ENCODE results near the gene FEZ2. TPM values are rescaled to one million over a fixed set of nuclear protein-coding genes. Genes with fewer than 3 reads are reported as not detected.
"Not testable (repeated sequence)": the region's sequence is repeated elsewhere in the genome, so short reads cannot be mapped to it uniquely, and the experiment has no call there.

Gene FEZ2, protein sequence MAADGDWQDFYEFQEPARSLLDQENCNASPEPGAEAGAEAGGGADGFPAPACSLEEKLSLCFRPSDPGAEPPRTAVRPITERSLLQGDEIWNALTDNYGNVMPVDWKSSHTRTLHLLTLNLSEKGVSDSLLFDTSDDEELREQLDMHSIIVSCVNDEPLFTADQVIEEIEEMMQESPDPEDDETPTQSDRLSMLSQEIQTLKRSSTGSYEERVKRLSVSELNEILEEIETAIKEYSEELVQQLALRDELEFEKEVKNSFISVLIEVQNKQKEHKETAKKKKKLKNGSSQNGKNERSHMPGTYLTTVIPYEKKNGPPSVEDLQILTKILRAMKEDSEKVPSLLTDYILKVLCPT
- 52.8 and 66.7 TPM in 2 replicates for total RNA-seq (2014; rRNA removed; shearing (Covaris generic))

DNA sequence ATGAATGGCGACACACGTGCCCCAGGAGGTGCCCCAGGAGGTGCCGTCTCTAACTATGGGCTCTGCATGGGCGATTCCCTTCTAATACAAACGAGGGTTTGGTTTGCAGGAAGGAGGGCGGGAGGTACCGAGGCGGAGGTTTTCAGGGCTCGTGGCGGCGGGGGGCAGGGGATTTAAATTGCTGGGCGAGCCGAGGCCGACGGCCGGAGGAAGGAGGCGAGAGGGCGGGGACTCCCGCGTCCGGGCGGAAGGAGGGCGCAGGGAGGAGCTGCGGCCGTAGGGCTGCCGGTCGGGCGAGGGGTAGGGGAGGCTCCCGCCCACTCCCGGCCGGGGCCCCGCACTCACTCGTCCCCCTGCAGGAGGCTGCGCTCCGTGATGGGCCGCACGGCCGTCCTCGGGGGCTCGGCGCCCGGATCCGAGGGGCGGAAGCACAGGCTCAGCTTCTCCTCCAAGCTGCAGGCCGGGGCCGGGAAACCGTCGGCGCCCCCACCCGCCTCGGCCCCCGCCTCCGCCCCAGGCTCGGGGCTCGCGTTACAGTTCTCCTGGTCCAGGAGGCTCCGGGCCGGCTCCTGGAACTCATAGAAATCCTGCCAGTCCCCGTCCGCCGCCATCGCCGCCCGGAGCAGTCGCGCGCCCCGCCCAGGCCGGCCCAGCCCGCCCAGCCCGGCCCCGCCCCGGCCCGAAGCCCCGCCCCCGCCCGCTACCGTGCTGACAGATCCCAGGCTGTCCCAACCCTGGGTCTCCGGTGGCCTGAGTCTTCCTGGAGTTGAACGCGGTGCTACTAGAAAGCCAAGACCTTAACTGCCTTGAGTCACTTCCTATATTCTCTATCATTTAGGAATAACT lies at the start of gene FEZ2:
Gene FEZ2 (minus strand): TSS at position 637 of the 846 bp plus-strand sequence. CDS start 26 bp downstream, at position 611.
- in situ Hi-C loops (cut with HindIII; ENCODE audit: low sequenced_read_pairs): no loop called here
- DNase-seq (ENCODE audit: low spot score): peak; percentile 70

DNA sequence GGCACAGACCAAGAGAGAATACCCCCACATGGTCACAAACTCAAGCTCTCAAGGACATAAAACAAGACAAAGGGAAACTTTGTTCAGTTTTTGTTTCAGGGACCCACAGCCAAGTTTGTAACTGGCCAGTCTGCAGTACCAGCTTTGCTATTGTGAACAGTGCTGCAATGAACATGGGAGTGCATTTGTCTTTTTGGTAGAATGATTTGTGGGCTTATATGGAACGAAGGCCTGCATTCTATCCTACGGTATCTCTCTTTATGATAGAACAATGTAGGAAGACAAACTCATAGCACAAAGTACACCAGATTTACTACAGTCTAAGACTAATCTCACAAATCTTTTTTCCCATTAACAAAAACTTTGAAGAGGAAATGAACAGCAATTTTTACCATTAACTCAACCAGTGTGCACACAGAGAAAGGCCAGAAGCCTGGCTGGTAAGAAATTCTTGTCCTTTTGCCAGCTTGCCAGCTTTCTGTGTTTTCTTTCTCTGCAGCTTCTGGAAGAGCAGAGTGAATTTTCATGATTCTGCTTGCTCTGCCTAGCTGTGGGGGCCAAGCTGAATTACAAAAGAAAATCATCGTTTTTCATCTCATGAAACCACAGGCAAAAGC lies 37.1 kb upstream of the FEZ2 start:
- no peak for DNase-seq (ENCODE audit: low spot score)
- in situ Hi-C loops (cut with HindIII; ENCODE audit: low sequenced_read_pairs): no loop called here

DNA sequence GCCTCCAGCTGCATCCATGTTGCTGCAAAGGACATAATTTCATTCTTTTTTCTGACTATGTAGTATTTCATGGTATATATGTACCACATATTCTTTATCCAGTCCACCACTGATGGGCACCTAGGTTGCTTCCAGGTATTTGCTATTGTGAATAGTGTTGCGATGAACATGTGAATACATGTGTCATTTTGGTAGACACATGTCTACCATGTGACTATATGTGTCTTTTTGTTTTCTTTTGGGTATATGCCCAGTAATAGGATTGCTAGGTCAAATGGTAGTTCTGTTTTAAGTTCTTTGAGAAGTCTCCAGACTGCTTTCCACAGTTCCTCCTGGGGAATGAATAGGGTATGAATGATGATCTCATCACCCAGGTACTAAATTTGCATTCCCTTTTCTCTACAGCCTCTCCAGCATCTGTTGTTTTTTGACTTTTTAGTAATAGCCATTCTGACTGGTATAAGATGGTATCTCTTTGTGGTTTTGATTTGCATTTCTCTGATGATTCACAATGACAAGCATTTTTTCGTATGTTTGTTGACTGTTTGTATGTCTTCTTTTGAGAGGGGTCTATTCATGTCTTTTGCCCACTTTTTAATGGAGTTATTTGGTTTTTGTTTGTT lies 35.6 kb upstream of the FEZ2 start:
- in situ Hi-C loops (cut with HindIII; ENCODE audit: low sequenced_read_pairs): no loop called here
- no peak for DNase-seq (ENCODE audit: low spot score)

DNA sequence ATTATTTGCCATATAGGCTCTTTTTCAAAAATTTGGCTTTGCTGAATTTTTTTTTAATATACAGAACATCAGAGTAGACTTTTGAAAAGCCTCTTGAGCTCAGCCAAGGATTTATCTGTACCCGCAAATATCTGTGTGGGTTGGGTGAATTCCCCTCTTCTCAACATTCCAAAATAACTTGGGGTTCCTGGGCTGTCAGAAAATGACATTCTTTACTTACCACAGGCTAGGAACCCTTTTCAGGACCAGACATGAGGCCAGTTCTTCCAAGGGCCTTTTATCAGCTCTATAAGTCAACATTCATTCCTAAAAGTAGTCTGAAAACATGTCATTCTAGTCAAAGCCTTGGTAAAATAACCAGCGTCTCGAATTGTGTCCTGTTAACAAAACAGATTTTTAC lies 28.8 kb upstream of the FEZ2 start:
- DNase-seq (ENCODE audit: low spot score): no peak
- in situ Hi-C loops (cut with HindIII; ENCODE audit: low sequenced_read_pairs): no loop called here

DNA sequence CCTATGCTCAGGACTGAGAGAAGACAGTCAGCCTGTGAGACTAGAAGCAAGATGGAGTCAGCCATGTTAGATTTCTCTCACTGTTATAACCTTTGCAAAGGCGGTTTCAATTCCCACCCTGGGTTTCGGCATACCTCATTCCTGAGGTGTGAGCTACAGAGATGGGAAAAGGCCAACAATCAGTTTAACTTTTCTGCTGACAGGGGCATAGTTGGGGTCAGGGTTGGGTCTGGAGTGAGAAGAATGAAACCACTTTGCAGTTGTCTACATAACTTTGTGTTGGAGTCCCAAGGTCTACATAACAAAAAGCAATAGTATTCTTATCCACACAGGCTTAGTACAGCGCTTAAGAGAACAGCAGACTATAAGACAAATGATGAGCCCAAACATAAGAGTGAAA lies 28.1 kb upstream of the FEZ2 start:
- in situ Hi-C loops (cut with HindIII; ENCODE audit: low sequenced_read_pairs): no loop called here

DNA sequence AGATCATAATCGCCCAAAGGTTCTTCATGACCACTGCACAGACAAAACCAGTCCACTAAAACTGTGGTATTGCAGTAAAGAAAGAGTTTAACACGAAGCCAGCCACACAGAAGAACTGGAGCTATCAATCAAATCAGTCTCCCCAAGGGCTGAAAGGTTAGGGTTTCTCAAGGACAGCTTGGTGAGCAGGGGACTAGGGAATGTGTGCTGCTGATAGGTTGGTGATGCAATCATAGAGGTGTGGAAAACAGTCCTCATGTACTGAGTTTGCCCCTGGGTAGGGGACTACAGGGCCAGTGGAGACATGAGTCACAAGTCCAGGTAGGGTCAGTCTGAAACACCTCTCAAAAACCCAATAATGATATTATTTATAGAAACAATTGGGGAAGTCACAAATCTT lies 27.3 kb upstream of the FEZ2 start:
- in situ Hi-C loops (cut with HindIII; ENCODE audit: low sequenced_read_pairs): no loop called here

More for the DNA sequence above, 28.1 kb upstream of the FEZ2 start:
- no peak for DNase-seq (ENCODE audit: low spot score)

DNA sequence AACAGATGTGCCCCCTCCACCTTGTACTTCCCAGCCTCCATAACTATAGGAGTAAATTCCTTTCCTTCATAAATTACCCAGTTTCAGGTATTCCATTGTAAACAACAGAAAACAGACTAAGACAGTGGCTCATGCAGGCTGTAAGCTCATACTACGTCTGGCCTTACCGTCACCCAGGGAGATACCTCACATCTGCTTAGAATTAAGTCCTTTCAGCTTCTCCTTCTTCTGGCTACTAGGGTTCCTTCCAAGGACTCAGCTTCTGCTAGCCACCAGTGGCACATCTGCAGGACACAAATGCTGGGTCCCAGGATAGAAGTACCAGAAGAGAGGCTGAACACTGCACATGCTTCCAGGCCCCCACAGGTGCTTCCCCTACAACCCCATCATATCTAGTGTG lies 22.4 kb upstream of the FEZ2 start:
- no peak for DNase-seq (ENCODE audit: low spot score)

More for the DNA sequence above, 27.3 kb upstream of the FEZ2 start:
- no peak for DNase-seq (ENCODE audit: low spot score)

DNA sequence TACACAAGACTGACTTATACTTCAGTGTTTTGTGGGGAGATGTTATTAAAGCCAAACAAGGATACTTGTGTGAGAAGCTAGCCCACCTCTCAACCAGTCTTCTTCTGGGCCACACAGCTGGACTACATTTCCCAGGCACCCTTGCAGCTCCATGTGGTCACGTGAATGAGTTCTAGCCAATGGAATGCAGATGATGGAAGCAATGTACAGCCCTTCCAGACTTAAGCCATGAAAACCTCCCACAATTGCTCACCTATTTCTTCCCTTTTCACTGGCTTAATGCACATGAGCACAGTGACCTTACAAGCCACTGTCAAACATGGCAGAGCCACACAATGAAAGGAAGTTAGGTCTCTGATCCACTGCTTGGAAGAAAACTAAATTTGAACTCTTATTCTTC lies 20.4 kb upstream of the FEZ2 start:
- peak; percentile 62 for DNase-seq (ENCODE audit: low spot score)
- in situ Hi-C loops (cut with HindIII; ENCODE audit: low sequenced_read_pairs): no loop called here

More for the DNA sequence above, 22.4 kb upstream of the FEZ2 start:
- in situ Hi-C loops (cut with HindIII; ENCODE audit: low sequenced_read_pairs): no loop called here

DNA sequence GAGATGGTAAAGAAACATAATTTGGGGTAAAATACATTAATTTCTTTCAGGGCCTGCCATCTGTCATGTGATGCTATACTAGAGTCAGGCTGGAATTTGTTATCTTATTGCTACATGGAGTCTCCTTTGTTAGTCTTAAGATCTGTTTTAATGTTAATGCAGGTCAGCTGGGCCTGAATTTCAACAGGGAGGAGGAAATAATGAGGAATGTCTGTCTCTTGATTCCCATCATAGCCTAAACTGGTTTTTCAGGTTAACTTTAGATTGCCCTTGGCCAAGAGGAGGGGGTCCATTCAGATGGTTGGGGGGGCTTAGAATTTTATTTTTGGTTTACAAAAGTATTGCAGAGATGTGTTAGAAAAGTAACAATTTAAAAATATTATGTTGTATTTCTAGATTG lies 19.0 kb upstream of the FEZ2 start:
- no peak for DNase-seq (ENCODE audit: low spot score)
- in situ Hi-C loops (cut with HindIII; ENCODE audit: low sequenced_read_pairs): no loop called here

DNA sequence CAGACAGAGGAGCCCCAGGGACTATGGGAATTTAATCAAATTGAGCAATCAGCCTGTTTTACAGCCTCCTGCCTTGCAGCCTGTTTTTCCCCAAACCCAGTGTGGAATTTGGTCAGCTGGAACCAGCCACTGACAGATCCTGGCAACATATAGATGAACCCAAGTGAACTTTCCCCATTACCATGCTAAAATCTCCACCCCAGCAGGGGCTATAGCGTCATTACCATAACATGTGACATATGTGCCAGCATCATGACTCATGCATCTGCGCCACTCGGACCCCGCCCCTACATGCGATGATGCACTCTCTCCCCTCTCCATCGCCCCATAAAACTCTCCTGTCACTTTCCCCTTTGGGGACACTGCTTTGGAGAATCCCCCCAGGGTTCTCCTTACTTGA lies 17.3 kb upstream of the FEZ2 start:
- DNase-seq (ENCODE audit: low spot score): no peak
- in situ Hi-C loops (cut with HindIII; ENCODE audit: low sequenced_read_pairs): no loop called here

DNA sequence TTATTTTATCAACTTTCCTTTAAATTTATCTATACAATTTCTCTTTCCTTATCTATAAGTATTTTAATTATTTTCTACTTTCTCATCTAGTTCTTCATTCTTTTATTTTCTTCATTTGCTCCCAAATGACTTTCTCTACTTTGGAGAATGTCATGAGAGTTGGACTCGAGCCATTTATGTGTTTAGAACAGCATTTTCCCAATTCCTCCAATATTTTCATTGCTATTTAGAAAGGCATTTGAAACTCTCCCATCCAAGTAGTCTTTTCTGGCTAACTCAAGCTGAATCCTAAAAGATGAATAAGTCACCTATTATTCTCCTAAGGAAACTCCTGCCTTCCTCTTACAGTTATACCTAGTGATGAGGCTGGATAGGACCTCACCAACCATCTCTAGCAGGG lies 15.8 kb upstream of the FEZ2 start:
- DNase-seq (ENCODE audit: low spot score): no peak
- in situ Hi-C loops (cut with HindIII; ENCODE audit: low sequenced_read_pairs): no loop called here

DNA sequence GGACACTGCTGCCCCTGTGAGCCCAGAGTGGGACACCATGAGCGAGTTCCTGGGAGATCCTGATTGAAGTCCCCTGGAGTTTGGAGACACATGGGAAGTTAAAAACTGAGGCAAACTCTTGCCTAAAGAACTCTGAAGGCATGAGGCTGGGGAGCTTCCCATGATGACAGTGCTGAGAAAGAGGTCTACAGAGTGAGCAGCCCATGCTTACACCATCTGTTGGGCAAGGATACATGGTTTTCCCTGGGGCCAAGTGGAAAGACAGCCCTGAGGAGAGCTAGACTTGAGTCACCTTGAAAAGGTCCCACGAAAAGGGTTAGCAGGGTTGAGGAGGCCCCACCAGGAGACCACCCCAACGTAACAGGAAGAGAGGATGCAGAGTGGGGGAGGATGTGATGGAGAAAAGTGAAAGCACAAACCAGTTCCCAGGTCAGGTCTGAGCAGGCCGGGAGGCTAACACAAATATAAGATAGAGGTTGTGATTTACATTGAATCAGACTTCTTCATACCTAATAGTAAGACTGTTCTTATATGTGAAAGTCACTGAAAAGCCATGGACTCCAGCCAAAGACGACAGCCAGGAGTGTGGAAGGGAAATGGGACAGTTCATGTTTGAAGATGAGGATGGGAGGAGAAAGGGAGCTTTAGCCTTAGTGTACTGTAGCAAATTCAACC lies 13.5 kb upstream of the FEZ2 start:
- in situ Hi-C loops (cut with HindIII; ENCODE audit: low sequenced_read_pairs): no loop called here
- no peak for DNase-seq (ENCODE audit: low spot score)

DNA sequence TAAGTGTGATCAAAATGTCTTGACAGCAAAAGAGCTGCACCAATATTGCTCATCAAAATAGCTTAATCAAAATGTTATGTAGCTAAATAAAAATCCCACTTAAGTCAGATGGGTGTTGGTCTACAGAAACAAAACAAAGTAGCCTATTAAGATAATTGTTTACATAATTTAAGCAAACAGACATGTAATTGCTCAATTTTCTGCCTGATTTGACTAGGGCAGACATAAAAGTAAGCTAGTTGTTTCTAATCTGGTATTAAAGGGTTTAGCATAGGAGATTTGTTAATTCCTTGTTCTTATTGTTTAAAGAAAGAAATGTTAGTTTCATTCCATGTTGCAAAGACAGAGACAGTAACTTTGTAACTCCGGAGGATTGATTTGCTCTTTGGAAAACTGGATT lies 11.5 kb upstream of the FEZ2 start:
- in situ Hi-C loops (cut with HindIII; ENCODE audit: low sequenced_read_pairs): no loop called here

DNA sequence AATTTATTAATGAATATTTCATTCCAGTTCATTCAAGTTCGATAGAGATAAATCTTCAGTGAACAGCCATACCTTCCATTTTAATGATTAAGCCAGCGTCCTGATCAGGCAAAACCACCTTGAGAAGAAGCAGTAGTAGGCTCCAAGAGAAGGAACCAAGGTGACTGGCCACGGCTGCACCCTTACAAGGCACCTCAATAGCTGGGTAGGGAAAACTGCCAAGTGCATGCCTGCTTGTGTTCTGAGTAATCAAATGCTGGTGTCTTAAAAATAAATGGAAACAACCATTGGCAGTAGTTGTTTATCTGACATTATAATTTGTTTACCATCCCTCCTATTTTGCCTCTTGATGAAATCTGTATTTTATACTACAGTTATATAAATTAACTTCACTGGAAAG lies 10.0 kb upstream of the FEZ2 start:
- DNase-seq (ENCODE audit: low spot score): no peak
- in situ Hi-C loops (cut with HindIII; ENCODE audit: low sequenced_read_pairs): no loop called here

More for the DNA sequence above, 11.5 kb upstream of the FEZ2 start:
- DNase-seq (ENCODE audit: low spot score): no peak

DNA sequence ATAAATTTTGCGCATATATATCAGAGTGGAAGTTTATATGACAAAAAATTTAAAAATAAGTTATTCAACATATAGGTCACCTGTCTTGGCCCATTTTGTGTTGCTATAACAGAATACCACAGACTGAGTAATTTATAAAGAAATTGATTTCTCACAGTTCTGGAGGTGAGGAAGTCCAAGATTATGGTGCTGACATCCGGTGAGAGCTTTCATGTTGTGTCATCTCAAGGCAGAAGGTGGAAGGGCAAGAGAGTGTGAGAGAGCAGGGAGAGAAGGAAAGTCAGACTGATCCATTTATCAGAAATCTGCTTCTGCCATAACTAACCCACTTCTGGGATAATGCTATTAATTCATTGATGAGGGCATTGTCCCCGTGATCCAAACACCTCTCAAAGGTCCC lies 9.0 kb upstream of the FEZ2 start:
- in situ Hi-C loops (cut with HindIII; ENCODE audit: low sequenced_read_pairs): no loop called here
- no peak for DNase-seq (ENCODE audit: low spot score)

DNA sequence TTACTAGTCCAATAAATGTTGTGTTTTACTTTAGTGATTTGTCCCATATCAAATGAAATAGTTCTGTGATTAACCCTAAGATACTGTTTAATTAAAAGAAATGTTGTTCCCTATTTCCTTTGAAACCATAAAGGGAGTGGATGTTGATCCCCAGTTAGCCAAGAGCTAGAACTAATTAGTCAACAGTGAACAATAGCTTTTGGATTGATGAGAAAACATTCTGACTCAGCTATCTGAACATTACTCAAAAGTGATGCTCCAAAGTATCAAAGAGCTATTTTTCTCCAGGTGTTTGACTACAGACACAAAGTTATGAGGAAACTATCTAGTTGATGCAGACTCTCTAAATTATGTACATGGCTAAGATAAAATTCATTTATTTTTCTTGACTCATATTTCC lies 7.3 kb upstream of the FEZ2 start:
- no peak for DNase-seq (ENCODE audit: low spot score)
- in situ Hi-C loops (cut with HindIII; ENCODE audit: low sequenced_read_pairs): no loop called here

DNA sequence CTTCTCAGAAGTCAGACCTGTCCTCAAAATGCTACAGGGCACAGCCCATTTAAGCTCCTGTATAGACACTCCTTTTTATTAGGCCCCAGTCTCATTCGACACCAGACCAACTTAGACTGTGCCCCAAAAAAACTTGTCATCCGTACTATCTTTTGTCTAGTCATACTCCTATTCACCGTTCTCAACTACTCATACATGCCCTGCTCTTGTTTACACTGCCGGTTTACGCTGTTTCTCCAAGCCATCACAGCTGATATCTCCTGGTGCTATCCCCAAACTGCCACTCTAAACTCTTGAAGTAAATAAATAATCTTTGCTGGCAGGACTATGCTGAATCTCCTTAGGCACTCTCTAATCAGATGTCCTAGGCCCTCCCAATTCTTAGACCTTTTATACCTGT lies 5.7 kb upstream of the FEZ2 start:
- DNase-seq (ENCODE audit: low spot score); in situ Hi-C loops (cut with HindIII; ENCODE audit: low sequenced_read_pairs): not testable (repeated sequence)

DNA sequence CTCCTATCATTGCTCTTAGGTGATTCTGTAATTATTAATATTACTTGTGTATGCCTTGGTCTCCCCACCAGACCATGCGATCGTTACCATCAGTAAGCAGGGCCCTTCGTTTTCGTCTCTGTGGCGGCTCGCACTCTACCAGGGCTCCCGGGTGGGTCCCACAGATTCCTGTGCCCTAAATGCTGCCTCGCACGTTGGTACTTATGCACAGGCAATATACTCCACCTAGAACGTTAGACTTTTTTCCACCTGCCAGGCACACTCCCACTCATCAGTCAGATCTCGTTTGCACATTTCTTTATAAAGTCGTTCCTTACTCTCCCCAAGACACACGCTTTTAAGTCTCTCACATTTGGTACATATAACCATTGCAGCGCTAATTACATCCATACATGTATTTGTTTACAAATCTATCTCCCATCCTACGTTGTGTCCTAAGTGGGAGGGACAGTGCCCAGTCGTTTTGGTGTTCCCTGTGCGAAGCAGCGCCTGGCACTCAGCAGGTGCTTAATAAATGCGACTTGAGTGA lies 901 bp downstream of the FEZ2 start:
- in situ Hi-C loops (cut with HindIII; ENCODE audit: low sequenced_read_pairs): no loop called here
- no peak for DNase-seq (ENCODE audit: low spot score)

DNA sequence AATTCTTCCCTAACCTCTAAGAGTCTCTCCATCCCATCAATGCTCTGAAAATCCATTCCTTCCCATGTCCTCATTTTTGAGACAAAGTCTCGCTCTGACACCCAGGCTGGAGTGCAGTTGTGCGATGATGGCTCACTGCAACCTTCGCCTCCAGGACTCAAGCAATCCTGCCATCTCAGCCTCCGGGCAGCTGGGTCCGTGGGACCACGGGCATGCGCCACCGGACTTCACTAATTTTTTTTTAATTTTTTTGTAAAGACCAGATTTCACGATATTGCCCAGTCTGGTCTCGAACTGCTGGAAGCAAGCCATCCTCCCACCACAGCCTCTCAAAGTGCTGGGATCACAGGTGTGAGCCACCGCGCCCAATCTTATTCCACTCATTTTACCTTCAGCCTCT lies 1.6 kb downstream of the FEZ2 start:
- in situ Hi-C loops (cut with HindIII; ENCODE audit: low sequenced_read_pairs): no loop called here
- DNase-seq (ENCODE audit: low spot score): no peak
